ENCODE results near the gene PLA2G1B. TPM values are rescaled to one million over a fixed set of nuclear protein-coding genes. Genes with fewer than 3 reads are reported as not detected.

Gene PLA2G1B
- total RNA-seq = not detected in 2 replicates

DNA sequence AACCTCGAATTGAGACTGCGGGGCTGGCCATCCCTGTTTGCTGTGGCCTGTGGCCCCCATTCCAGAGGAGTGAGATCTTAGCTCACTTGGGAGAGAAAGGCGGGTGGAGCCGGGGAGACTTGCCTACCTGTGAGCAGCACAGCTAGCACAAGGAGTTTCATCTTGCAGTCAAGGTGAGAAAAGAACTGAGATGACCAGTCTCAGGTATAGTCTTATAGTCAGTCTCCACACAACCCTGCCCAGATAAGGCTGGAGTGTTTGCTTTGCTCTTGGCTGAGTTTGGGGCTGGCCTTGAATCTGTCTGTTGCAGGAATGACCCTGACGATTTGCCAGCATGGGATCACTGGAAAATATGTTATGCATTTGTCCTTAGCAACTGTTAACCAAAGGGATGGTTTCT lies at the start of gene PLA2G1B:
PLA2G1B (minus strand) TSS at position 187 of the 400 bp plus-strand sequence; CDS start at position 161, 26 bp downstream.

GRCh38 chr12:120368789-120369602 lies 41.4 kb upstream of the PLA2G1B start, which contains the start of gene MSI1:
MSI1 (minus strand) TSS chr12:120369164; CDS start chr12:120369091, 73 bp downstream.

GRCh38 chr12:120301962-120302815 lies 25.4 kb downstream of the PLA2G1B start, which contains the start of gene SIRT4:
SIRT4 (plus strand) TSS chr12:120302321; CDS start chr12:120303562, 1,241 bp downstream.

DNA sequence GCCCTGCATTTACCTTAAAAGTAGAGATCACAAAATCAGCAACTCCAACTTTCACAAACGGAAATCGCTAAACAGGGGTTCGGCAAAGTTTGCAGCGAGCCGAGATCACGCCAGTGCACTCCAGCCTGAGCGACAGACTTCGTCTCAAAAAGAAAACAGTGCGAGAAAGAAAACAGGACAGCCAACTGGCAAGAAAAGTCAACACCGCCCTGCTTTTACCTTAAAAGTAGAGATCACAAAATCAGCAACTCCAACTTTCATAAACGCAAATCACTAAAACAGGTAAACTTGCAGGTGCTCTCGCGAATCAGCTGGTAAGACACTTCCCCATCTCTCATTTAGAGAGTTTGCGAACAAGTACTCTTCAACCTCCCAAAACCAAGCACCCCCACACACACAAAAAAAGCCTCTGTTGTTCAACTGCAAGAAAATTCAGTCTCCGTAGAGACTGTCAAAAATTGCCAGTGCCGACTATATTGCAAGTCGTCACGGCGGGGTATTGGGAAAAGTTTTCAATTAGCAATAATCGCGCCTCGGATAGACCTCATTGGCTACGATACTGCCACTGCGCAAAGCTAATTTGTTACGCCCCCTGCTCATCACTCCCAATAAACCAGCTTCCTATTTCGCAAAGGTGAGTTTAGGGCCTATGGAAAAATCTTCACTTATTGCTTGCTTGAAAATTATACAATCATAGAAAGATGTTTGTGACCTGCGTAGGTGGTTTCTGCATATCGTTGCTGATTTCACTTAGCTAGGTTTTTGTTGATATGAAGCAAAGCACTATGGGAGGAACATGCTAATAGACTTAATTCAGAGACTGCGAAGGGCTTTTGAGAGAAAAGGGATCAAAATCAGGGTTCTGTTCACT lies 34.7 kb downstream of the PLA2G1B start, which contains the start of gene RNU4-1:
RNU4-1 (minus strand) TSS at position 577 of the 871 bp plus-strand sequence.

Other genes with a start within 250 kb of the PLA2G1B start
- gene RAB35, start 211.0 kb downstream of the PLA2G1B start, total RNA-seq = 23.5 and 28.8 TPM in 2 replicates
- gene GCN1, start 133.1 kb downstream of the PLA2G1B start, total RNA-seq = 72.4 and 102 TPM in 2 replicates
- 3,887 and 5,015 TPM in 2 replicates for gene RPLP0, start 126.7 kb downstream of the PLA2G1B start, total RNA-seq
- 10.8 and 11.9 TPM in 2 replicates for gene PXN, start 62.0 kb downstream of the PLA2G1B start, total RNA-seq
- under 0.01 TPM in 2 replicates for gene RNU4-2, start 35.9 kb downstream of the PLA2G1B start, total RNA-seq
- gene RNU4-1, start 34.5 kb downstream of the PLA2G1B start, total RNA-seq = under 0.01 TPM in 1 of 2 replicates, not detected in the other
- 1.00 and 2.5 TPM in 2 replicates for gene SIRT4, start 25.5 kb downstream of the PLA2G1B start, total RNA-seq
- not detected in 2 replicates for gene MSI1, start 41.4 kb upstream of the PLA2G1B start, total RNA-seq
- gene COX6A1, start 110.3 kb upstream of the PLA2G1B start, total RNA-seq = 578 and 623 TPM in 2 replicates
- gene TRIAP1, start 118.6 kb upstream of the PLA2G1B start, total RNA-seq = 17.9 and 26.0 TPM in 2 replicates
- gene GATC, start 118.7 kb upstream of the PLA2G1B start, total RNA-seq = 15.2 and 18.6 TPM in 2 replicates
- gene SRSF9, start 142.0 kb upstream of the PLA2G1B start, total RNA-seq = 236 and 304 TPM in 2 replicates
- gene DYNLL1, start 168.3 kb upstream of the PLA2G1B start, total RNA-seq = 228 and 311 TPM in 2 replicates
- gene COQ5, start 201.4 kb upstream of the PLA2G1B start, total RNA-seq = 28.7 and 37.7 TPM in 2 replicates
- 92.2 and 113 TPM in 2 replicates for gene RNF10, start 206.6 kb upstream of the PLA2G1B start, total RNA-seq

All from smooth muscle cell of bladder (primary cell).